K562 (cell line): ENCODE measurements around the gene NEK1. TPM values are rescaled to one million over a fixed set of nuclear protein-coding genes. Genes with fewer than 3 reads are reported as not detected.
A peak's percentile ranks its signal among the peaks of the same experiment; 100 is the strongest.

Experiments
- CCAR2 ChIP-seq: fragments of 200-400 bp; formaldehyde crosslinking; IDR thresholded peaks from 2 replicates; pipeline ENCODE4 v1.6.1; 2017; ENCODE audit warnings: mild to moderate bottlenecking, low read depth, low read length
- CEBPZ ChIP-seq: fragments of 150-350 bp; IDR thresholded peaks from 2 replicates; pipeline ENCODE4 v1.6.1; 2014; ENCODE audit warnings: low read depth, mild to moderate bottlenecking, low read length, borderline replicate concordance
- ETS2 ChIP-seq: IDR thresholded peaks from 2 replicates; pipeline ENCODE4 v1.6.1; 2016; ENCODE audit warnings: borderline replicate concordance, missing genetic modification characterization, mild to moderate bottlenecking, moderate library complexity, missing compliant biosample characterization; ENCODE audit not compliant: poor library complexity, severe bottlenecking
- EZH2 ChIP-seq: IDR thresholded peaks from 2 replicates; pipeline ENCODE4 v1.6.1; 2012; ENCODE audit warnings: low read depth, mild to moderate bottlenecking, inconsistent platforms, low read length, borderline replicate concordance
- FIP1L1 ChIP-seq: fragments of 200-400 bp; formaldehyde crosslinking; IDR thresholded peaks from 2 replicates; pipeline ENCODE4 v1.6.1; 2018; ENCODE audit warnings: mild to moderate bottlenecking, low read depth, low read length; ENCODE audit not compliant: poor library complexity, severe bottlenecking
- KAT7 ChIP-seq: sonication (generic); formaldehyde crosslinking; IDR thresholded peaks from 2 replicates; pipeline ENCODE4 v1.8.0; 2022; ENCODE audit warnings: missing genetic modification reagents, mild to moderate bottlenecking, borderline replicate concordance
- MTA1 ChIP-seq: fragments of 450-650 bp; IDR thresholded peaks from 2 replicates; pipeline ENCODE4 v1.6.1; 2017; ENCODE audit warnings: borderline replicate concordance
- MTF1 ChIP-seq: fragments of 250-450 bp; sonication (Bioruptor Pico); IDR thresholded peaks from 2 replicates; pipeline ENCODE4 v1.9.0; 2021; ENCODE audit warnings: moderate library complexity, mild to moderate bottlenecking, inconsistent platforms, borderline replicate concordance
- NFATC3 ChIP-seq: fragments of 450-650 bp; IDR thresholded peaks from 2 replicates; pipeline ENCODE4 v1.6.1; 2017; ENCODE audit warnings: mild to moderate bottlenecking
- OTX1 ChIP-seq: fragments of 450-650 bp; formaldehyde crosslinking; IDR thresholded peaks from 2 replicates; pipeline ENCODE4 v1.4.0; 2022; ENCODE audit warnings: mild to moderate bottlenecking
- POLR2G ChIP-seq: fragments of 200-400 bp; formaldehyde crosslinking; IDR thresholded peaks from 2 replicates; pipeline ENCODE4 v1.6.1; 2017; ENCODE audit warnings: low read depth, mild to moderate bottlenecking, antibody characterized with exemption, low read length, moderate library complexity
- ZNF277 ChIP-seq: fragments of 250-450 bp; sonication (Bioruptor Pico); IDR thresholded peaks from 2 replicates; pipeline ENCODE4 v1.8.0; 2022; ENCODE audit warnings: inconsistent platforms, mild to moderate bottlenecking, moderate library complexity, borderline replicate concordance
- ZNF41 ChIP-seq: fragments of 250-450 bp; sonication (Bioruptor Pico); conservative IDR thresholded peaks from 2 replicates; pipeline ENCODE4 v1.4.0; 2020; ENCODE audit warnings: mild to moderate bottlenecking
- ZNF780A ChIP-seq: fragments of 250-450 bp; sonication (Bioruptor Pico); IDR thresholded peaks from 2 replicates; pipeline ENCODE4 v1.5.0; 2021; ENCODE audit warnings: mild to moderate bottlenecking
- polyA plus RNA-seq, 8 experiments: library from polyadenylated mRNA; depleted of rRNA in 4 of 8; stranded (reverse) in 5 of 8; unstranded in 3 of 8; fragments of >200 nt; fragmentation: Nextera tagmentation in 2 of 8; fragmentation: Illumina TruSeq in 1 of 8; extraction: Ambion mirVana in 2 of 8; extraction: Trizol in 1 of 8; gene quantifications; 2 replicates each; pipeline versions ENCODE4 v1.2.1 to v1.2.3, GENCODE V29; 2011 to 2014; ENCODE audit warnings: inconsistent platforms in 1 of 8, missing spikeins in 1 of 8
- total RNA-seq, 7 experiments: library from RNA; depleted of rRNA in 6 of 7; stranded (reverse); fragments of >200 nt in 6 of 7; fragmentation: Illumina TruSeq in 2 of 7; extraction: Trizol in 2 of 7; gene quantifications; 2 replicates each; pipeline versions ENCODE4 v1.2.1 to v1.2.3, GENCODE V29; 2011 to 2021; ENCODE audit warnings: low replicate concordance in 1 of 7
- TF ChIP-seq, protein P1 (sequence below): fragments of 450-650 bp; IDR thresholded peaks from 2 replicates; pipeline ENCODE4 v1.6.1; 2016; ENCODE audit warnings: antibody characterized with exemption
- TF ChIP-seq, protein P2 (sequence below), 2 experiments: fragments of 150-350 bp in 1 of 2; IDR thresholded peaks; 2 replicates each; pipeline ENCODE4 v1.6.1; 2012 to 2016; ENCODE audit warnings: low read depth in 2 of 2, low read length in 2 of 2, mild to moderate bottlenecking in 1 of 2, moderate library complexity in 1 of 2

The NEK1 gene
- total and polyA plus RNA-seq, 9 of the 15 experiments (the other 6 are each of a cell fraction or from before 2014, with no cell fraction given), result 6.2 to 15.7 (median 10.3) TPM

- no peak for TF ChIP-seq MTF1 (CRISPR knock-in tag)
- no peak for TF ChIP-seq FIP1L1
- no peak for TF ChIP-seq CEBPZ
- no peak for TF ChIP-seq EZH2
- no peak for TF ChIP-seq OTX1 (CRISPR knock-in tag)
- TF ChIP-seq POLR2G, result peak; percentile 92
- TF ChIP-seq CCAR2, result no peak
- TF ChIP-seq ETS2 (tag), result no peak
- TF ChIP-seq, protein P1, sequence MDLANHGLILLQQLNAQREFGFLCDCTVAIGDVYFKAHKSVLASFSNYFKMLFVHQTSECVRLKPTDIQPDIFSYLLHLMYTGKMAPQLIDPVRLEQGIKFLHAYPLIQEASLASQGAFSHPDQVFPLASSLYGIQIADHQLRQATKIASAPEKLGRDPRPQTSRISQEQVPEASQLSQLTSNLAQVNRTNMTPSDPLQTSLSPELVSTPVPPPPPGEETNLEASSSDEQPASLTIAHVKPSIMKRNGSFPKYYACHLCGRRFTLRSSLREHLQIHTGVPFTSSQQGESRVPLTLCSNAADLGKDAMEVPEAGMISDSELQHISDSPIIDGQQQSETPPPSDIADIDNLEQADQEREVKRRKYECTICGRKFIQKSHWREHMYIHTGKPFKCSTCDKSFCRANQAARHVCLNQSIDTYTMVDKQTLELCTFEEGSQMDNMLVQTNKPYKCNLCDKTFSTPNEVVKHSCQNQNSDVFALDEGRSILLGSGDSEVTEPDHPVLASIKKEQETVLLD, result peak; percentile 91; the same call in 1 of the 2 replicates
- peak; percentile 53; the same call in 1 of the 2 replicates for TF ChIP-seq KAT7
- TF ChIP-seq, protein P2, sequence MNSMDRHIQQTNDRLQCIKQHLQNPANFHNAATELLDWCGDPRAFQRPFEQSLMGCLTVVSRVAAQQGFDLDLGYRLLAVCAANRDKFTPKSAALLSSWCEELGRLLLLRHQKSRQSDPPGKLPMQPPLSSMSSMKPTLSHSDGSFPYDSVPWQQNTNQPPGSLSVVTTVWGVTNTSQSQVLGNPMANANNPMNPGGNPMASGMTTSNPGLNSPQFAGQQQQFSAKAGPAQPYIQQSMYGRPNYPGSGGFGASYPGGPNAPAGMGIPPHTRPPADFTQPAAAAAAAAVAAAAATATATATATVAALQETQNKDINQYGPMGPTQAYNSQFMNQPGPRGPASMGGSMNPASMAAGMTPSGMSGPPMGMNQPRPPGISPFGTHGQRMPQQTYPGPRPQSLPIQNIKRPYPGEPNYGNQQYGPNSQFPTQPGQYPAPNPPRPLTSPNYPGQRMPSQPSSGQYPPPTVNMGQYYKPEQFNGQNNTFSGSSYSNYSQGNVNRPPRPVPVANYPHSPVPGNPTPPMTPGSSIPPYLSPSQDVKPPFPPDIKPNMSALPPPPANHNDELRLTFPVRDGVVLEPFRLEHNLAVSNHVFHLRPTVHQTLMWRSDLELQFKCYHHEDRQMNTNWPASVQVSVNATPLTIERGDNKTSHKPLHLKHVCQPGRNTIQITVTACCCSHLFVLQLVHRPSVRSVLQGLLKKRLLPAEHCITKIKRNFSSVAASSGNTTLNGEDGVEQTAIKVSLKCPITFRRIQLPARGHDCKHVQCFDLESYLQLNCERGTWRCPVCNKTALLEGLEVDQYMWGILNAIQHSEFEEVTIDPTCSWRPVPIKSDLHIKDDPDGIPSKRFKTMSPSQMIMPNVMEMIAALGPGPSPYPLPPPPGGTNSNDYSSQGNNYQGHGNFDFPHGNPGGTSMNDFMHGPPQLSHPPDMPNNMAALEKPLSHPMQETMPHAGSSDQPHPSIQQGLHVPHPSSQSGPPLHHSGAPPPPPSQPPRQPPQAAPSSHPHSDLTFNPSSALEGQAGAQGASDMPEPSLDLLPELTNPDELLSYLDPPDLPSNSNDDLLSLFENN (IDR thresholded peaks at IDR 0.05; ENCODE audit: low read depth in 2 of 2, low read length in 2 of 2), result peak in 1 of 2 experiments; percentile 64; a peak in 1 of 4 replicates
- TF ChIP-seq ZNF780A (CRISPR knock-in tag), result no peak
- TF ChIP-seq MTA1, result peak; percentile 95
- no peak for TF ChIP-seq ZNF41 (CRISPR knock-in tag)
- no peak for TF ChIP-seq NFATC3
- no peak for TF ChIP-seq ZNF277
Observed at GRCh38 chr4:169611991-169612870, at the start of gene NEK1 (continued).
